ENCODE data around the gene INKA1.
A peak's percentile ranks its signal among the peaks of the same experiment; 100 is the strongest.
"Not testable (repeated sequence)": the region's sequence is repeated elsewhere in the genome, so short reads cannot be mapped to it uniquely, and the experiment has no call there.

Gene INKA1

DNA sequence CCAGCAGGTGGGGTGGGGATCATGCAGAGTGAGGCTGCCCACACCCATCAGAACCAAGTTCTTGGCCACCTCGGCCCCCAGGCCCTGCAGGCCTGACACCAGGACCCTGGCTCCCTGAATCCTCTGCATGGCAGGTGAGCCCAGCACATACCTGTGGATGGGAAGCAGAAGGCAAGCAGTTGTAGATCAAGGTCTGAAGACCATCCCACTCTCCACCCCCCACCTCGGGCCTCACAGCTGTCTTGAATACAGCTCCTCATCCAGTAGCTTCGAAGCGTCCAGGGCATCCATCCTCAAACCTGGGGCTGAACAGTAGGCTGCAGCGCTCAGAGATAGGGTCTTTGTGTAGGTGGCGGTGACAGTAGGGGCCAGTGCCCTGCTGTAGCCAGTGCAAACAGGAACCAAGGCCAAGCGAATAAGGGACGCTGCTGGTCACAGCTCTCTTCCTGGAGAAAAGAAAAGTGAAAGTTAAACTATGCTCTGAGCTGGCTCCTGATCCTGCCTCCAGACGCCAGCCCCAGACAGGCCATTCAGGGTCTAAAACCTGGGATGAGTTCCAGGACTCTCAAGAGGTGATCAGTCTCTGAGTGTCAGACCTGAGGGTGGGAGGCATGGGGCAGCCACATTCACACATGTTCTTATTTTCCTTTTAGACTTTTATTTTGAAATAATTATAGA, 10.6 kb downstream of the INKA1 start, which contains the start of gene UBA7:
TSS of gene UBA7 (minus strand) at position 457 of the 678 bp plus-strand sequence. CDS start at position 291, 166 bp downstream.
- DNase-seq, result peak; percentile 83

DNA sequence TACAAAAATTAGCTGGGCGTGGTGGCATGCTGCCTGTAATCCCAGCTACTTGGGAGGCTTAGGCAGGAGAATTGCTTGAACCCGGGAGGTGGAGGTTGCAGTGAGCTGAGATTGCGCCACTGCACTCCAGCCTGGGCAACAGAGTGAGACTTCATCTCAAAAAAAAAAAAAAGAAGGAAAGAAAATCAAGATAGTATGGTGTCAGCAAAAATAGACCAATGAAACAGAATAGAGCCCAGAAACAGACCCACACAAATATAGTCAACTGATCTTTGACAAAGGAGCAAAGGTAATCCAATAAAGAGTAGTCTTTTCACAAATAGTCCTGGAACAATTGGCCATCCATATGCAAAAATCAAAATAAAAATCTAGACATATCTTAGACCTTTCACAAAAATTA, 20.1 kb downstream of the INKA1 start:
- DNase-seq, result not testable (repeated sequence)

DNA sequence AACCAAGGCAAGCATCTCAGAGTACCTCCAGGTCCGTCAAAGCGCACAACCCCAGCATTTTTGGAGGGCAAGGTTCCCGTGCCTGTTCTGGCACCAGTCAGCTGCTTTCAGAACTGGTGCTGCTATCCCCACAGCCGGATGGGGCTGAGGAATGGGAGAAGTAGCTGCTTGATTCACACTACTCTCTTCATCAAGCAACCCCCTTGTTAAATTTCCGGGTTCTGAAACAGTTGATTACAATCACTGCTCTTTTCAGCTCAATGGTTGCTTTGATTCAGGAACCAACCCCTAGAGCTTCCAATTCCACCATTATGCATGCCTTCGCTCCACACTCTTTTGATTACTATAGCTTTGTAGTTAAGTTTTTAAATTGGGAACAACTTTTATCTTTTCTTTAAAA, 23.0 kb downstream of the INKA1 start:
- DNase-seq, result no peak

DNA sequence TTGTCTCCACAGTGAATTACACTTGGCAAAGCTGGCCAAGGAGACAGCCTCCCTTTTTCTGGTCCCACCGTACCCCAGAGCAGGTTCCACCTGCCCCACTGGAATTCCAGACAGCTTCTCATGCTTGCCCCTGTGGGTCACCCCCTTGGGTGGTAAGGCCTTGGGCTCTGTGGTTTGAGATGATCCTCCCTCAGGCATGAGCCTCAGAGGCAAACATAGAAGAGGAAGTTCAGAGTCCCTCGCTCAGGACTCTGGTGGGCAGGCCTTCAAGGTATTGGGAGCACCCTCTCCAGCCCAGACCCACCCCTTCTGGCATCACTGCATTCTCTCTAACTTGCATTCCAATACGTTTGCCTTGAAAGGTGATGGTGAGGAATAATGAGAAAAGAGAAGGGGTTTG, 28.3 kb downstream of the INKA1 start:
- no peak for DNase-seq

DNA sequence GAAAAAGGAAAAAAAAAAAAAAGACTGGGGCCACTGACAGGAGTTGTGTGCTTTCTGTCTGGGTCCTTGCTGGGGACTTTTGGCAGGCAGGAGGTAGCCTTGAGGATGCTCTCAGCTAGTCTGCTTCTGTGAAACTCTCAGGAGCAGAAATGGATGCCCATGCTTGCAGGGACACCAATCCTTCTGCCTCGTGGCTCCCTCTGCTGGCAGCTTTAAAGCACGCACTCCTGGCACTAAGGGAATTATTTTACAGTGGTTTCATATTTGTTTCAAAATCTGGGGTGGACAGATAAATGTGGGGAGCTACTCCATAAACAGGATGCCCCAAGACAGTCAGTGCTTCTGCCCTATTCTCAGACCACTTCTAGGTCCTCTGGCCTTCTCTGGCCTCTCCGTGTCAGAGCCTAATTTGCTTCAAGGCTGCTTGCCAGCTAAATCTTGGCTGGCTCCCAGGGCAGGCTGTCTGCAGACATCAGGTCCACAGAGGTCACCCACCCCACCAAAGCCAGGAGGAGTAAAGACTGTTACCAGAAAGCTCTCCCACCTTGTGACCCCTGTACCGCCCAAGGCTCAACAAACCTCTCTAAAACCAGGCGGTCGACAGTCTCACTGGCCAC, 36.2 kb downstream of the INKA1 start:
- DNase-seq, result peak; percentile 73

DNA sequence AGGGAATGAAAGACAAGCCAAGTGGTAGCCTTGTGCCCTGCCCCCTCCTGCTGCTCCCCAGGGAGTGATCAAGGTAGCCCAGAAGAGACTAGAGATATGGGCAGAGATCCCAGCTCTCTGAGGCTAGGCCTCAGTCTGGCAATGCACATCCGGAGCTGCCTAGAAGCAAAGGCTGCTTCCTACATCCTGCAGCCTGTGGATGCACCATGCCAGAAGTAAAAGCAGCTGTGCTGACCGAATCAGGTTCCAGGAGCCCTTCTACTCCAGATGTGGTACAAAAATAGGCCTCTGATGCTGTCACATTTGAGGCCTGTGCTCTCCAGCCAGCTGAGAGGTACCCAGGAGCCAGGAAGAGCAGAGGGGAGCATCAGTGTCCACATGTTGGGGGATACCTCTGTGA, 37.3 kb downstream of the INKA1 start:
- DNase-seq, result peak; percentile 13

DNA sequence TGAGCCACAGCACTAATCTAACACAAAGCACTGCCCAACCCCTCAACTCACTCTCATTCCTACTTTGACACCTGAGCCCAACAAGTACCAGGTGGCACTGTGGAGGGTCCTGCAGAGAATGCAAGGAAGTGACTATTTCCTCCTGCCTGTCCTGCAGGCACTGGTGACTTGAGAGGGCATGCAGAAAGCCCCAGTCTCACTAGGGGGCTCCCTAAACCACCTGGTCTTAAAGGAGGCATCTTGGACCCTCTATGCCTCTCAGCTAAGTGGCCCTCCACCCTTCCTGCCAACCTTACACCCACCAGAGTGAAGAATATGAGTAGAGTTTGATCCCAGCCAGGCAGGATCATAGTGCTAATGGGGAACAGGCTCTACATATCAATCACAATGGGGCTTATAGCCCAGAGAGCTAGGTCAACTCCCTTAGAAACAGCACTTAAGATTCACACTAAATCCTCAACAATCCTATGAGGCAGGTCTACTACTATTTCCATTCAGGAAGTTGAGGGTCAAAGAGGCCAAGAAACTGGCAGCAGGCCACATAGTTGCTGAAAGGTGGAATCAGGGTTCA, 38.1 kb downstream of the INKA1 start:
- DNase-seq, result peak; percentile 10

DNA sequence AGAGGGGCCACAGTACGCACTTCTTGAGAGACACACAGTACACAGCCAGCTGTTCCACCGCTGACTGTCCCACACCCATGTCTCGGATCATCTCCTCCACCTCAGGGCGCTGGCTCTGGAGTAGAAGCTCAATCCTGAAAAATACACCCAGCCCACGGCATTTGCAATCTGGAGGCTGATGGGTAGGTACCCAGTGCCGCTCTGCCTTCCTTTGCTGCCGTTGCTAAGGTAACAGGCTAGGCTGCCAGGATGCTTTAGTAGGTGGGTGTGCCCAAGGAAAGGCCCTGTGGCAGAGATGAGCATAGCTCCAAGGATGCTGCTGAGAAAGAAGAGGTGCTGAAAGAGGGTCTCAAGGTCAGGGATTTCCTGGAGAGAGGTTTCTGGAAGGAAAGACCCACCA, 38.7 kb downstream of the INKA1 start:
- DNase-seq, result no peak

DNA sequence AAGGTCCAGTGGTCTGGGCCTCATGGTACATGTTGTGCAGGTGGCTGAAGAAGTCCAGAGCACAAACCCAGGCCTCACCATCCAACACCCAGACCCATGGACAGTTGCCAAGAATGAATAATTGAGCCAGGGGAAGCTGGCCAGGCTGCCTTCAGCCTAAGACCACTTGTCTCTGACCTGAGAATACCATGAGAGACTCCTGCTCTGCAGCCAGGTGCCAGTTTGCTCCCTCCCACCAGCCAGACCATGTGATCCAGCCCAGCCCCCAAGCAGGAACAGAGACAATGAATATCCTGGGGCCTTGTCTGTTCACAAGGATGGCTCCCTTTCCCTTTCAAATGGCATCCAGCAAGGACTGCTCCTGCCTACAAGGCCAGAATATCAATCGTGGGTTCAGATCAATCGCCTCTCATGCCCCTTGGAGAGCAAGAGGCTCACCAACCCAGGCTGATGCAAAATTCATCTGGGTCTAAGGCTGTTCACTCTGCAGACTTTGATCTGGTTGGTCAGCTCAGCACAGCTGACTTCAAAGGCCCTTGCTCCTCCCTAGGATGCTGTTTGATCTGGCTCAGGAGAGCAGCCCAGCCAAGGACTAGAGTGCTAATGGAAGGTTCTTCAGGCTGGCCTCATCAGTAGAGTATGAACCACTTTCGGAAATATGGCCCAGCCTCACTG, 39.9 kb downstream of the INKA1 start:
- DNase-seq, result no peak

DNA sequence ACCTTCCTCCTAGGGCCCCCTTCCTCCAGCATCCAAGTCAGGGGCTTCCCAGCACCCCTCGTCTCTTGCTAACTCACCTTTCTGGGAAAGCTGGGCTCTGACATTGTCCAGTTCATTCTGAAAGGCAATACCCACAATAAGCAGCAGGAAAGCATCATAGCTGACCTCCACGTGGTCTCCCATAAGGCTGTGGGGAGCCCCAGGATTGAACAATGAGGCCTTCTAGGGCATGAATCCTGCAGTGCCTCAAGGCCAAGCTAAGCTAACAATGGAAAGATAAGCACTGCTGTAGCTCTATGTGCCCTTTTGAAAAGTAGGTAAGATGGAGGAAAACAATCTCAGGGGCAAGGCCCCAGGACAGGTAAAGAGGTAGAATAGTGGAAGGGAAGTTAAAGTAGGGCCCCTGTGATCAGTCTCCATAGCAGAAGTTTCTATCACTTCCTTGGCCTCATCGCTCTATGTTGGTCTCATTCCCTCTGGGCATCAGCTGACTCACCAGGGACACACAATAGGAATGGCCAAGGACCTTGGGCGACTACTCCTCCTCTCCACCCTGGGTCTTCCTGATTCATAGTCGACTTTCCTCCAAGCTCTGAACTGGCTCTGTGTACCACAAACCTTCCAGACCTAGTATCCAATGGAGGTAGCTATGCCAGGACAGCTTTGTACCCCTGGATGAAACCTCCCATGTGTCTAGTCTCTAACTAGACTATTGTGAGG, 41.6 kb downstream of the INKA1 start:
- no peak for DNase-seq

DNA sequence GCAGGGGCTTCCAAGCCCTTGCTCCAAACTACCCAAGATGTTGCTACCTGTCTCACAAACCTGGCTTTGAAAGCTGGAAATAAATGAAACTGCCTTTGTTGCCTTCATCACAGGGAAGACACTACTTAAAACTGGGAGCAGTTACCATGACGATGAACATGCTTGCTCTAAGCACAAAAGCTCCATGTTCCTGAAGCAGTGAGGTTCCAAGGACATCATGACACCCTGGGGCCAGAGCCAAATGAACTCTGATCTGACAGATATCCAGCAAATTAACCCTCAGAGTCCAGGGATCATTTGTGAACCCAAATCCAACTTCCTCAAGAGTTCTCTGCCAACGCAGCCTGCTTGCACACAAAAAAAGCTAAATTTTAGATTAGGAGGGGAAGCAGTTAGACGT, 42.6 kb downstream of the INKA1 start:
- no peak for DNase-seq
